Measurements from ENCODE around the gene EXOC4. TPM values are rescaled to one million over a fixed set of nuclear protein-coding genes. Genes with fewer than 3 reads are reported as not detected.
A peak's percentile ranks its signal among the peaks of the same experiment; 100 is the strongest.

The EXOC4 gene
- total RNA-seq, 1 donor from 2014 or later, result 51.6 TPM

- H3K36me3 ChIP-seq (ENCODE audit: control insufficient read depth, insufficient read depth, low read length), result no peaks in the 10 kb centered on the region
- no peaks in the 10 kb centered on the region for H3K27me3 ChIP-seq (ENCODE audit: control insufficient read depth, insufficient read depth, low read length)
- no peak overlapping the region for H3K4me3 ChIP-seq (ENCODE audit: low read depth, low read length)
- TF ChIP-seq, protein P1, sequence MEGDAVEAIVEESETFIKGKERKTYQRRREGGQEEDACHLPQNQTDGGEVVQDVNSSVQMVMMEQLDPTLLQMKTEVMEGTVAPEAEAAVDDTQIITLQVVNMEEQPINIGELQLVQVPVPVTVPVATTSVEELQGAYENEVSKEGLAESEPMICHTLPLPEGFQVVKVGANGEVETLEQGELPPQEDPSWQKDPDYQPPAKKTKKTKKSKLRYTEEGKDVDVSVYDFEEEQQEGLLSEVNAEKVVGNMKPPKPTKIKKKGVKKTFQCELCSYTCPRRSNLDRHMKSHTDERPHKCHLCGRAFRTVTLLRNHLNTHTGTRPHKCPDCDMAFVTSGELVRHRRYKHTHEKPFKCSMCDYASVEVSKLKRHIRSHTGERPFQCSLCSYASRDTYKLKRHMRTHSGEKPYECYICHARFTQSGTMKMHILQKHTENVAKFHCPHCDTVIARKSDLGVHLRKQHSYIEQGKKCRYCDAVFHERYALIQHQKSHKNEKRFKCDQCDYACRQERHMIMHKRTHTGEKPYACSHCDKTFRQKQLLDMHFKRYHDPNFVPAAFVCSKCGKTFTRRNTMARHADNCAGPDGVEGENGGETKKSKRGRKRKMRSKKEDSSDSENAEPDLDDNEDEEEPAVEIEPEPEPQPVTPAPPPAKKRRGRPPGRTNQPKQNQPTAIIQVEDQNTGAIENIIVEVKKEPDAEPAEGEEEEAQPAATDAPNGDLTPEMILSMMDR (IDR thresholded peaks at IDR 0.05; ENCODE audit: insufficient read depth, low read length, poor library complexity, severe bottlenecking), result no peak
- DNase-seq (ENCODE audit: low read depth), result no peak
These were observed 593.5 kb downstream of the EXOC4 start for GRCh38 chr7:133846203-133846945.

- TF ChIP-seq, protein P1 (IDR thresholded peaks at IDR 0.05; ENCODE audit: insufficient read depth, low read length, poor library complexity, severe bottlenecking), result no peak
- H3K27me3 ChIP-seq (ENCODE audit: control insufficient read depth, insufficient read depth, low read length), result no peaks in the 10 kb centered on the region
- H3K36me3 ChIP-seq (ENCODE audit: control insufficient read depth, insufficient read depth, low read length), result no peaks in the 10 kb centered on the region
- H3K4me3 ChIP-seq (ENCODE audit: low read depth, low read length), result no peak overlapping the region
- DNase-seq (ENCODE audit: low read depth), result no peak
These were observed 597.8 kb downstream of the EXOC4 start for GRCh38 chr7:133850497-133851280.

DNA sequence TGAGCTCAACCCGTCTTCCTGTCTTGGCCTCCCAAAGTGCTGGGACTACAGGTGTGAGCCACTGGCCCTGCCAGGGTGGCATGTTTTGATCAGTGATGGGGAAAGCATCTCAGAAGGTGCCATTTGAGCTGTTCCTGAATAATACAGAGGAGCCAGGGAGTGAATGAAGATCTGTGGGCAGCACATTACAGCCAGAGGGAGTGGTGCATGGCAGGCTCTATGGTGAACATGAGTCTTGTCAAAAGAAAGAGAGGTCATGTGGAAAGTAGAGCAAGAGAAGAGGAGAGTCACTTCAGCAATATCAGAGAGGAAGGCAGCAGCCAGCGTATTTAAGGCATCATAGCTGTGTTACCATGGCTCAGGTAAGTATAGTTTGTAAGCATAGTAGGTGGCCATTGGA lies 598.5 kb downstream of the EXOC4 start:
- Histone ChIP-seq H3K36me3 (ENCODE audit: control insufficient read depth, insufficient read depth, low read length) (no peaks in the 10 kb centered on the region), H3K27me3 (ENCODE audit: control insufficient read depth, insufficient read depth, low read length) (no peaks in the 10 kb centered on the region), H3K4me3 (ENCODE audit: low read depth, low read length) (no peak overlapping the region)
- TF ChIP-seq, protein P1 (IDR thresholded peaks at IDR 0.05; ENCODE audit: insufficient read depth, low read length, poor library complexity, severe bottlenecking), result no peak
- no peak for DNase-seq (ENCODE audit: low read depth)

- DNase-seq (ENCODE audit: low read depth), result peak; percentile 89
These were observed 600.9 kb downstream of the EXOC4 start for GRCh38 chr7:133853706-133854276.

DNA sequence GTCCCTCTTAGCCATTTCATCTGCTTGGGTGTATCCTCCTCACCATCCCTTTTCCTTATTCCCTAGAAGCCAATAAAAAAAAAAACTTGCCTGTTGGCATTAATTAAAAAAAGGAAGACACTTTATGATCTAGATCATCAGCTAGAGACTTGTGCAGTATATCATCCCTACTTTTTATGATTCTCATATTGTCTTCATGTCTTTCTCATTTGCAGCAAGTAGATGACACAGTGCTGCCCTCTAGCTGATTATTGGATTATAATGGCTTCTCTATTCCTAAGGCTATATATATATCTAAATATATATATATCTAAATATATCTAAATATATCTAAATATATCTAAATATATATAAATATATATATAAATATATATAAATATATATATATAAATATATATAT lies 601.9 kb downstream of the EXOC4 start:
- Histone ChIP-seq H3K4me3 (ENCODE audit: low read depth, low read length) (no peak overlapping the region), H3K27me3 (ENCODE audit: control insufficient read depth, insufficient read depth, low read length) (no peaks in the 10 kb centered on the region), H3K36me3 (ENCODE audit: control insufficient read depth, insufficient read depth, low read length) (no peaks in the 10 kb centered on the region)
- TF ChIP-seq, protein P1 (IDR thresholded peaks at IDR 0.05; ENCODE audit: insufficient read depth, low read length, poor library complexity, severe bottlenecking), result peak; percentile 43
- no peak for DNase-seq (ENCODE audit: low read depth)

More at GRCh38 chr7:133853706-133854276, 600.9 kb downstream of the EXOC4 start:
- no peaks in the 10 kb centered on the region for H3K36me3 ChIP-seq (ENCODE audit: control insufficient read depth, insufficient read depth, low read length)
- H3K27me3 ChIP-seq (ENCODE audit: control insufficient read depth, insufficient read depth, low read length), result no peaks in the 10 kb centered on the region
- TF ChIP-seq, protein P1 (IDR thresholded peaks at IDR 0.05; ENCODE audit: insufficient read depth, low read length, poor library complexity, severe bottlenecking), result peak; percentile 71
- no peak overlapping the region for H3K4me3 ChIP-seq (ENCODE audit: low read depth, low read length)
